Measurements from ENCODE around the gene CACNA1D.

DNA sequence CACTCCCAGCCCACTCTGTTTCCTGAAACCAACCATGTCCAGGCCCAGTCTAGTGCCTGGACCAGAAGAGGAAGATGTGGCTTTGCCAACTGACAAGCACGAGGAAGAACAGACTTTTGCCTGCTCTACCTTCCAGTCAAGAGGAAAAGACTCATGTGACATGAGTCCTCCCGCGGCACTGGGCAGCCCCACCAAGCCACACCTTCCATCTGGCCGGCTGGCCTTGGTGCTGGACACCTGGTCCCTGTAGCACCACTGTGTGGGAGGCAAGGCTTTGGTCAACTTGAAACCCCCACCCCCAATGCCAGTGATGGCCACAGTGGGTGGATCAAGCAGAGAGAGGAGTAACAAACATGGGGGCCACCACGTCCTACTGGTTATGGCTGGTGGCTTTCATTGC is 339.3 kb downstream of the CACNA1D start:
- TF ChIP-seq, protein P1, sequence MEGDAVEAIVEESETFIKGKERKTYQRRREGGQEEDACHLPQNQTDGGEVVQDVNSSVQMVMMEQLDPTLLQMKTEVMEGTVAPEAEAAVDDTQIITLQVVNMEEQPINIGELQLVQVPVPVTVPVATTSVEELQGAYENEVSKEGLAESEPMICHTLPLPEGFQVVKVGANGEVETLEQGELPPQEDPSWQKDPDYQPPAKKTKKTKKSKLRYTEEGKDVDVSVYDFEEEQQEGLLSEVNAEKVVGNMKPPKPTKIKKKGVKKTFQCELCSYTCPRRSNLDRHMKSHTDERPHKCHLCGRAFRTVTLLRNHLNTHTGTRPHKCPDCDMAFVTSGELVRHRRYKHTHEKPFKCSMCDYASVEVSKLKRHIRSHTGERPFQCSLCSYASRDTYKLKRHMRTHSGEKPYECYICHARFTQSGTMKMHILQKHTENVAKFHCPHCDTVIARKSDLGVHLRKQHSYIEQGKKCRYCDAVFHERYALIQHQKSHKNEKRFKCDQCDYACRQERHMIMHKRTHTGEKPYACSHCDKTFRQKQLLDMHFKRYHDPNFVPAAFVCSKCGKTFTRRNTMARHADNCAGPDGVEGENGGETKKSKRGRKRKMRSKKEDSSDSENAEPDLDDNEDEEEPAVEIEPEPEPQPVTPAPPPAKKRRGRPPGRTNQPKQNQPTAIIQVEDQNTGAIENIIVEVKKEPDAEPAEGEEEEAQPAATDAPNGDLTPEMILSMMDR (conservative IDR thresholded peaks at IDR 0.05) = no peak
- no peak for TF ChIP-seq ZFX (IDR thresholded peaks at IDR 0.05)

Data from C4-2B (cell line).